HepG2 (cell line): ENCODE measurements around the gene DDX59. TPM values are rescaled to one million over a fixed set of nuclear protein-coding genes. Genes with fewer than 3 reads are reported as not detected.

Experiments used
- ATAC-seq: fragments of 200-7000 bp; cut with Tn5 transposase; 3 replicates; pipeline ENCODE4 v1.9.1; 2020; ENCODE audit warnings: mild to moderate bottlenecking, moderate library complexity
- BruUV-seq: library from RNA; stranded (reverse); fragments of 400-500 nt; replicated peaks from 2 replicates; lab custom pipeline; 2021; lab: Mats Ljungman, UMichigan
- CTCF ChIA-PET: fragments of 300-600 bp; formaldehyde crosslinking; extraction: SDS; loops from one replicate; lab custom pipeline; 2021; ENCODE audit warnings: low total read pairs, inconsistent platforms, low intra/inter-chr PET ratio; lab: Yijun Ruan, JAX
- POLR2A ChIA-PET: fragments of 350-600 bp; sonication (Branson Sonifier 250); formaldehyde crosslinking; loops from one replicate; lab custom pipeline; 2020; ENCODE audit warnings: antibody characterized with exemption, inconsistent platforms; lab: Yijun Ruan, JAX
- DNase-seq: peaks from one replicate; pipeline ENCODE4 v3.0.0-alpha.2; 2015; ENCODE audit warnings: low spot score
- FAIRE-seq: peaks from 3 replicates; lab custom pipeline; 2011; peaks lifted over from hg19 to GRCh38; lab: Jason Lieb, UNC
- H2AFZ ChIP-seq: one replicate; pipeline ENCODE4 v1.6.1; 2011; ENCODE audit warnings: low read length, inconsistent platforms
- H3K27ac ChIP-seq: fragments of 300-600 bp; 3 replicates; pipeline ENCODE4 v1.8.0; 2011; ENCODE audit warnings: mixed run types, mild to moderate bottlenecking, mixed read lengths, low read length, inconsistent platforms; ENCODE audit not compliant: insufficient read depth; ENCODE audit errors: extremely low read length
- H3K27me3 ChIP-seq, 2 experiments: fragments of 200-600 bp in 1 of 2; 2 replicates in 1 of 2; 3 replicates in 1 of 2; pipeline versions ENCODE4 v1.6.0 to v1.8.0; 2011; ENCODE audit warnings: low read length in 2 of 2, mild to moderate bottlenecking in 2 of 2, moderate library complexity in 2 of 2, inconsistent platforms in 1 of 2; ENCODE audit not compliant: insufficient read depth in 2 of 2, control insufficient read depth in 1 of 2
- H3K36me3 ChIP-seq, 2 experiments: fragments of 200-600 bp in 1 of 2; replicated peaks in 1 of 2; 2 replicates in 1 of 2; 3 replicates in 1 of 2; pipeline versions ENCODE4 v1.5.1 to v1.8.0; 2011; ENCODE audit warnings: low read length in 2 of 2, inconsistent platforms in 1 of 2; ENCODE audit not compliant: insufficient read depth in 2 of 2, control insufficient read depth in 1 of 2
- H3K4me1 ChIP-seq: 2 replicates; pipeline ENCODE4 v1.5.1; 2012; ENCODE audit warnings: low read length, inconsistent platforms; ENCODE audit not compliant: insufficient read depth
- H3K4me2 ChIP-seq: 2 replicates; pipeline ENCODE4 v1.6.0; 2011; ENCODE audit warnings: low read depth, low read length, inconsistent platforms
- H3K4me3 ChIP-seq, 3 experiments: fragments of 200-600 bp in 1 of 3; sonication (generic), shearing (Covaris generic) in 1 of 3; replicated peaks in 1 of 3; 2 replicates each; pipeline ENCODE4 v1.5.1; 2011 to 2016; ENCODE audit warnings: low read length in 3 of 3, inconsistent platforms in 2 of 3, low read depth in 2 of 3, mild to moderate bottlenecking in 2 of 3, control low read depth in 1 of 3, mixed read lengths in 1 of 3; ENCODE audit not compliant: insufficient read depth in 1 of 3
- H3K79me2 ChIP-seq: one replicate; pipeline ENCODE4 v1.6.1; 2011; ENCODE audit warnings: low read length, inconsistent platforms; ENCODE audit not compliant: insufficient read depth
- H3K9ac ChIP-seq: 2 replicates; pipeline ENCODE4 v1.6.0; 2011; ENCODE audit warnings: mild to moderate bottlenecking, low read depth, low read length, inconsistent platforms; ENCODE audit not compliant: insufficient read depth
- H3K9me3 ChIP-seq: 2 replicates; pipeline ENCODE4 v1.5.1; 2012; ENCODE audit warnings: mild to moderate bottlenecking, low read length
- H4K20me1 ChIP-seq: 2 replicates; pipeline ENCODE4 v1.6.0; 2011; ENCODE audit warnings: inconsistent platforms, mild to moderate bottlenecking, low read length, moderate library complexity; ENCODE audit not compliant: insufficient read depth
- RAD51 ChIP-seq: fragments of 450-650 bp; IDR thresholded peaks from 2 replicates; pipeline ENCODE4 v1.6.1; 2016; ENCODE audit warnings: borderline replicate concordance
- SMAD9 ChIP-seq: sonication (generic); formaldehyde crosslinking; IDR thresholded peaks from 2 replicates; pipeline ENCODE4 v1.5.1; 2020; ENCODE audit warnings: mild to moderate bottlenecking, missing genetic modification reagents
- TMF1 ChIP-seq: sonication (generic); formaldehyde crosslinking; IDR thresholded peaks from 2 replicates; pipeline ENCODE4 v1.8.1; 2022; ENCODE audit warnings: low read depth, missing genetic modification reagents
- YEATS4 ChIP-seq: sonication (generic); formaldehyde crosslinking; IDR thresholded peaks from 2 replicates; pipeline ENCODE4 v1.4.0; 2020; ENCODE audit warnings: missing genetic modification reagents, borderline replicate concordance
- ZNF530 ChIP-seq: sonication (generic); formaldehyde crosslinking; IDR thresholded peaks from 2 replicates; pipeline ENCODE4 v1.5.0; 2020; ENCODE audit warnings: low read depth, mild to moderate bottlenecking, missing genetic modification reagents
- ZNF790 ChIP-seq: sonication (generic); formaldehyde crosslinking; IDR thresholded peaks from 2 replicates; pipeline ENCODE4 v1.8.0; 2022; ENCODE audit warnings: missing genetic modification reagents, mild to moderate bottlenecking, borderline replicate concordance
- ZNF878 ChIP-seq: sonication (generic); formaldehyde crosslinking; IDR thresholded peaks from 2 replicates; pipeline ENCODE4 v1.8.1; 2023; ENCODE audit warnings: mild to moderate bottlenecking, missing genetic modification reagents, moderate library complexity
- WGBS: methylation state at CpG from one replicate; pipeline ENCODE4 v1.1.6; 2017; ENCODE audit warnings: low lambda C conversion rate; 5-methylcytosine and 5-hydroxymethylcytosine counted together
- in situ Hi-C: cut with HindIII; loops from 2 replicates; pipeline ENCODE4 v1.10.0; 2017; ENCODE audit warnings: low pct_unique_long_range_greater_than_20kb; ENCODE audit not compliant: extremely low pct_ligation_motif_present
- intact Hi-C: fragments of 100-400 bp; cut with micrococcal nuclease; formaldehyde crosslinking; loops from one replicate; pipeline ENCODE4 v1.10.0; 2022; ENCODE audit not compliant: unreplicated experiment
- polyA plus RNA-seq, 8 experiments: library from polyadenylated mRNA; depleted of rRNA in 3 of 8; stranded (reverse) in 7 of 8; unstranded in 1 of 8; fragments of >200 nt; fragmentation: Illumina TruSeq in 4 of 8; extraction: Trizol in 4 of 8; gene quantifications; 2 replicates each; pipeline versions ENCODE4 v1.2.1 to v1.2.3, GENCODE V29; 2011 to 2016; ENCODE audit warnings: low read depth in 4 of 8, missing spikeins in 1 of 8, mixed read lengths in 1 of 8; ENCODE audit not compliant: insufficient read depth in 1 of 8
- total RNA-seq, 5 experiments: library from RNA; depleted of rRNA; stranded (reverse); fragments of >200 nt; fragmentation: Illumina TruSeq; extraction: Trizol; gene quantifications; 2 replicates each; pipeline ENCODE4 v1.2.3, GENCODE V29; 2016; ENCODE audit warnings: low read depth in 1 of 5
- TF ChIP-seq, protein P1 (sequence below): sonication (generic); formaldehyde crosslinking; conservative IDR thresholded peaks from 2 replicates; pipeline ENCODE4 v1.4.0; 2020; ENCODE audit warnings: missing genetic modification reagents
- TF ChIP-seq, protein P2 (sequence below): sonication (generic); formaldehyde crosslinking; IDR thresholded peaks from 2 replicates; pipeline ENCODE4 v1.4.0; 2020; ENCODE audit warnings: missing genetic modification reagents
- TF ChIP-seq, protein P3 (sequence below): sonication (generic); formaldehyde crosslinking; IDR thresholded peaks from 2 replicates; pipeline ENCODE4 v1.5.0; 2020; ENCODE audit warnings: missing genetic modification reagents
- TF ChIP-seq, protein P4 (sequence below): sonication (generic); formaldehyde crosslinking; IDR thresholded peaks from 2 replicates; pipeline ENCODE4 v1.4.0; 2020; ENCODE audit warnings: missing genetic modification reagents, mild to moderate bottlenecking, borderline replicate concordance
- TF ChIP-seq, protein P5 (sequence below): sonication (generic); formaldehyde crosslinking; IDR thresholded peaks from 2 replicates; pipeline ENCODE4 v1.8.1; 2022; ENCODE audit warnings: mild to moderate bottlenecking, missing genetic modification reagents

Gene DDX59
- total and polyA plus RNA-seq, 2 of the 13 experiments (the other 11 are each of a cell fraction or from before 2014, with no cell fraction given), result 12.1 to 14.8 TPM

DNA sequence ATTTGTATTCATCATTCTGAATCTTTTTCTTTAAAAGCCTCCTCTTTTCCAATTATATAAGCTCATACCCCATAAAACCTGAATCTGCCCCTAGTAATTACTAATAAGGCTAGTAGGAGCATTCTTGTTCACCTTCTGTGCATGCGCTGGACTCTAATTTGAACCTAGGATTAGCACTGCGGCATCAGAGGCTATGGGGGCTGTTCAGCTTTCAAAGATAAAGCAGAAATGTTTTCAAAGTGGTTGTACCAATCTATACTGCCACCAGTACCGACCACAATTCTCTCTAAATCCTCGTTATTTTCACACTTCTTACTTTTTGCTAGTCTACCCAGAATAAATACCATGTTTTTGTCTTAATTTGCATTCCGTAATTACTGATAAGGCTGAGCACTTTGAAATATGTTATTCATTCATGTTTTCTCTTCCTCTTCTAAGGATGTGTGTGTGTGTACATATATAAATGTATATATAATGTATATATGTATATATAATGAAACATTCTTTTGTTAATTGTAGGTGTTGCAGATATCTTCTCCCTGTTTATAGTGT is 1.6 kb upstream of the DDX59 start:
- no peaks in the 10 kb centered on the region for H3K9me3 ChIP-seq
- no peak overlapping the region for H3K4me2 ChIP-seq
- H3K9ac ChIP-seq, result no peak overlapping the region
- no peak for ATAC-seq
- TF ChIP-seq, protein P1, sequence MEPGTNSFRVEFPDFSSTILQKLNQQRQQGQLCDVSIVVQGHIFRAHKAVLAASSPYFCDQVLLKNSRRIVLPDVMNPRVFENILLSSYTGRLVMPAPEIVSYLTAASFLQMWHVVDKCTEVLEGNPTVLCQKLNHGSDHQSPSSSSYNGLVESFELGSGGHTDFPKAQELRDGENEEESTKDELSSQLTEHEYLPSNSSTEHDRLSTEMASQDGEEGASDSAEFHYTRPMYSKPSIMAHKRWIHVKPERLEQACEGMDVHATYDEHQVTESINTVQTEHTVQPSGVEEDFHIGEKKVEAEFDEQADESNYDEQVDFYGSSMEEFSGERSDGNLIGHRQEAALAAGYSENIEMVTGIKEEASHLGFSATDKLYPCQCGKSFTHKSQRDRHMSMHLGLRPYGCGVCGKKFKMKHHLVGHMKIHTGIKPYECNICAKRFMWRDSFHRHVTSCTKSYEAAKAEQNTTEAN (CRISPR knock-in tag), result no peak
- TF ChIP-seq, protein P2, sequence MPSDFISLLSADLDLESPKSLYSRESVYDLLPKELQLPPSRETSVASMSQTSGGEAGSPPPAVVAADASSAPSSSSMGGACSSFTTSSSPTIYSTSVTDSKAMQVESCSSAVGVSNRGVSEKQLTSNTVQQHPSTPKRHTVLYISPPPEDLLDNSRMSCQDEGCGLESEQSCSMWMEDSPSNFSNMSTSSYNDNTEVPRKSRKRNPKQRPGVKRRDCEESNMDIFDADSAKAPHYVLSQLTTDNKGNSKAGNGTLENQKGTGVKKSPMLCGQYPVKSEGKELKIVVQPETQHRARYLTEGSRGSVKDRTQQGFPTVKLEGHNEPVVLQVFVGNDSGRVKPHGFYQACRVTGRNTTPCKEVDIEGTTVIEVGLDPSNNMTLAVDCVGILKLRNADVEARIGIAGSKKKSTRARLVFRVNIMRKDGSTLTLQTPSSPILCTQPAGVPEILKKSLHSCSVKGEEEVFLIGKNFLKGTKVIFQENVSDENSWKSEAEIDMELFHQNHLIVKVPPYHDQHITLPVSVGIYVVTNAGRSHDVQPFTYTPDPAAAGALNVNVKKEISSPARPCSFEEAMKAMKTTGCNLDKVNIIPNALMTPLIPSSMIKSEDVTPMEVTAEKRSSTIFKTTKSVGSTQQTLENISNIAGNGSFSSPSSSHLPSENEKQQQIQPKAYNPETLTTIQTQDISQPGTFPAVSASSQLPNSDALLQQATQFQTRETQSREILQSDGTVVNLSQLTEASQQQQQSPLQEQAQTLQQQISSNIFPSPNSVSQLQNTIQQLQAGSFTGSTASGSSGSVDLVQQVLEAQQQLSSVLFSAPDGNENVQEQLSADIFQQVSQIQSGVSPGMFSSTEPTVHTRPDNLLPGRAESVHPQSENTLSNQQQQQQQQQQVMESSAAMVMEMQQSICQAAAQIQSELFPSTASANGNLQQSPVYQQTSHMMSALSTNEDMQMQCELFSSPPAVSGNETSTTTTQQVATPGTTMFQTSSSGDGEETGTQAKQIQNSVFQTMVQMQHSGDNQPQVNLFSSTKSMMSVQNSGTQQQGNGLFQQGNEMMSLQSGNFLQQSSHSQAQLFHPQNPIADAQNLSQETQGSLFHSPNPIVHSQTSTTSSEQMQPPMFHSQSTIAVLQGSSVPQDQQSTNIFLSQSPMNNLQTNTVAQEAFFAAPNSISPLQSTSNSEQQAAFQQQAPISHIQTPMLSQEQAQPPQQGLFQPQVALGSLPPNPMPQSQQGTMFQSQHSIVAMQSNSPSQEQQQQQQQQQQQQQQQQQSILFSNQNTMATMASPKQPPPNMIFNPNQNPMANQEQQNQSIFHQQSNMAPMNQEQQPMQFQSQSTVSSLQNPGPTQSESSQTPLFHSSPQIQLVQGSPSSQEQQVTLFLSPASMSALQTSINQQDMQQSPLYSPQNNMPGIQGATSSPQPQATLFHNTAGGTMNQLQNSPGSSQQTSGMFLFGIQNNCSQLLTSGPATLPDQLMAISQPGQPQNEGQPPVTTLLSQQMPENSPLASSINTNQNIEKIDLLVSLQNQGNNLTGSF (CRISPR knock-in tag), result no peak
- TF ChIP-seq YEATS4 (CRISPR knock-in tag) (no peak), ZNF878 (CRISPR knock-in tag) (no peak), TMF1 (CRISPR knock-in tag) (no peak), ZNF790 (CRISPR knock-in tag) (no peak), SMAD9 (CRISPR knock-in tag) (no peak), RAD51 (no peak), ZNF530 (CRISPR knock-in tag) (no peak)
- TF ChIP-seq, protein P3, sequence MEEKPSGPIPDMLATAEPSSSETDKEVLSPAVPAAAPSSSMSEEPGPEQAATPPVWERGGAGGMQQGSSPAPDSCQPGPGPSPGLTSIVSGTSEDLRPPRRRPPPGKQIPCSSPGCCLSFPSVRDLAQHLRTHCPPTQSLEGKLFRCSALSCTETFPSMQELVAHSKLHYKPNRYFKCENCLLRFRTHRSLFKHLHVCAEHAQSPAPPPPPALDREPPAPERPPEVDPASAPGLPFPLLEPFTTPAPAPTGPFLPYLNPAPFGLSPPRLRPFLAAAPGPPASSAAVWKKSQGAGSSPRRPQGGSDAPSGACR, result no peak
- TF ChIP-seq, protein P4, sequence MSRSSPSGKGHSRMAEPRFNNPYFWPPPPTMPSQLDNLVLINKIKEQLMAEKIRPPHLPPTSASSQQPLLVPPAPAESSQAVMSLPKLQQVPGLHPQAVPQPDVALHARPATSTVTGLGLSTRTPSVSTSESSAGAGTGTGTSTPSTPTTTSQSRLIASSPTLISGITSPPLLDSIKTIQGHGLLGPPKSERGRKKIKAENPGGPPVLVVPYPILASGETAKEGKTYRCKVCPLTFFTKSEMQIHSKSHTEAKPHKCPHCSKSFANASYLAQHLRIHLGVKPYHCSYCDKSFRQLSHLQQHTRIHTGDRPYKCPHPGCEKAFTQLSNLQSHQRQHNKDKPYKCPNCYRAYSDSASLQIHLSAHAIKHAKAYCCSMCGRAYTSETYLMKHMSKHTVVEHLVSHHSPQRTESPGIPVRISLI, result no peak
- TF ChIP-seq, protein P5, sequence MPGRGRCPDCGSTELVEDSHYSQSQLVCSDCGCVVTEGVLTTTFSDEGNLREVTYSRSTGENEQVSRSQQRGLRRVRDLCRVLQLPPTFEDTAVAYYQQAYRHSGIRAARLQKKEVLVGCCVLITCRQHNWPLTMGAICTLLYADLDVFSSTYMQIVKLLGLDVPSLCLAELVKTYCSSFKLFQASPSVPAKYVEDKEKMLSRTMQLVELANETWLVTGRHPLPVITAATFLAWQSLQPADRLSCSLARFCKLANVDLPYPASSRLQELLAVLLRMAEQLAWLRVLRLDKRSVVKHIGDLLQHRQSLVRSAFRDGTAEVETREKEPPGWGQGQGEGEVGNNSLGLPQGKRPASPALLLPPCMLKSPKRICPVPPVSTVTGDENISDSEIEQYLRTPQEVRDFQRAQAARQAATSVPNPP (CRISPR knock-in tag), result no peak
- 98% methylated on average over 5 of the region's 5 CpGs for WGBS
- no peak overlapping the region for H3K4me3 ChIP-seq
- H3K4me1 ChIP-seq, result peaks cover 18% of the 10 kb centered on the region
- intact Hi-C loops, result no loop called here
- no peaks in the 10 kb centered on the region for H3K27me3 ChIP-seq
- peaks cover 0 to 2% of the 10 kb centered on the region in 2 experiments; a peak in 3 of 5 replicates for H3K36me3 ChIP-seq
- H3K27ac ChIP-seq, result no peak overlapping the region
- ChIA-PET POLR2A (no interaction called here), CTCF (no interaction called here)
- no peak overlapping the region for H2AFZ ChIP-seq
- no TSS peak for BruUV-seq
- no peak for DNase-seq
- H3K79me2 ChIP-seq, result peaks cover 9% of the 10 kb centered on the region
- no peak for FAIRE-seq
- in situ Hi-C loops, result no loop called here
- H4K20me1 ChIP-seq, result no peaks in the 10 kb centered on the region
